Subcutaneous adipose tissue (tissue), 4 donors: ENCODE data around the gene C10orf62. TPM values are rescaled to one million over a fixed set of nuclear protein-coding genes. Genes with fewer than 3 reads are reported as not detected.

ENCODE experiments used
- CTCF ChIP-seq: fragments of 450-650 bp; IDR thresholded peaks from one replicate; pipeline ENCODE4 v1.5.1; 2016; ENCODE audit warnings: low read depth, mild to moderate bottlenecking, control low read depth, antibody characterized with exemption, moderate library complexity
- total RNA-seq, 4 donors: library from RNA; depleted of rRNA; stranded (reverse); fragments of >200 nt; gene quantifications; one replicate each; pipeline ENCODE4 v1.1.0, GENCODE V29; 2016

C10orf62 gene
- total RNA-seq, 4 donors from 2014 or later: 0.44 to 0.94 TPM; not detected in 2

DNA sequence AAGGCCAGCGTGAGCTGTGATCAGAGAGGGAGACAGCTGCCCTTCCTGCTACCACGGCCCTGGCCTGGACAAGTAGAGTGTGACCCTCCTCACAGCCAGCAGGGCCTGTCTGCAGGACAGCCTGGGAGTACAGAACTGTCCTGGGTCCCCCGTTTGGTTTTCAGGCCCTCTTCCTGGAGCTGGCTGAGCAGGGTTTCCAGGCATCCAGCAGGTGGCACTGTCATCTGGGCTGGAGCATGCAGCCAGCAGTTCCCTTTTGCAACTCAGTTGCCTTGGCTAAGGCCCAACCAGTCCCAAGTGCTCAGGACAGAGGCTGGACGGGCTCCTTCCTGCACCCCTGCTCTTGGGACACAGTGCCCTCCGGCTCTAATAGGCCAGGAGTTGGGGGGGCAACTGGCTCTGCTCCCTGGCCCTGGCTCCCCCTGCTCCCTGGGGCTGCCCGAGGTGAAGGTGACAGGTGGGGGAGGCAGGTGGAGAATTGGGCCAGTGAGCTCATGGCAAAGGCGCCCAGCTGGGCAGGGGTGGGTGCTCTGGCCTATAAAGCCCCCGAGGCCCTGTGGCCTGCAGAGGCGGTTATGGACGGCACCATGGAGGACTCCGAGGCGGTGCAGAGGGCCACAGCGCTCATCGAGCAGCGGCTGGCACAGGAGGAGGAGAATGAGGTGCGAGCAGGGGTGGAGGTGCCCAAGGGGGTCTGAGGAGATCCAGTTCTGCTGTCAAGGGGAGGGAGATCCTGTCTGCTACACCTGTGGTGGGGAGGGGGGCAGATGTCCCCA, 17.1 kb upstream of the C10orf62 start, which contains the start of gene ANKRD2:
Gene ANKRD2 (plus strand): TSS at position 566 of the 776 bp plus-strand sequence. CDS start 10 bp downstream, at position 576.
- TF ChIP-seq CTCF: no peak

DNA sequence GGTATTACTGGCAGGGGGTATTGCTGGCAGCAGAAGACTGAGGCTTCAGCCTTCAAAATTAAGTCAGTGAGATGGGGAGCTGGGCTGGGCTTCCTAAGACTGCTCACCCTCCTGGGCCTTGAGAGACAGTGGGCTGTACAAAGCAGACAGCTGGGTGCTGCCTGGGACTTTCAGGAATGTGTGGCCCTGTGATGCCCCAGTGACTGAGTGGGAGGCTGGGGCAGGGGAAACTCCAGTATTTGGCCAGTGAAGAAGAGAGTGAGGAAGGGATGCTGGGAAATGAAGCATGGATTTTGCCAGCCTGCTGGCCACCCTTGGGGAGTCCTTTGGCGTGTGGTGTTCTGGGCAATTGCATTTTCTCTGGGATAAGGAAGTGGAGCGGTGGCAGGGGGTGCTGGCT, 16.5 kb upstream of the C10orf62 start:
- no peak for TF ChIP-seq CTCF

GRCh38 chr10:97573672-97574071, 15.8 kb upstream of the C10orf62 start:
- no peak for TF ChIP-seq CTCF

- no peak for TF ChIP-seq CTCF
These were observed 15.0 kb upstream of the C10orf62 start for GRCh38 chr10:97574374-97575126.

DNA sequence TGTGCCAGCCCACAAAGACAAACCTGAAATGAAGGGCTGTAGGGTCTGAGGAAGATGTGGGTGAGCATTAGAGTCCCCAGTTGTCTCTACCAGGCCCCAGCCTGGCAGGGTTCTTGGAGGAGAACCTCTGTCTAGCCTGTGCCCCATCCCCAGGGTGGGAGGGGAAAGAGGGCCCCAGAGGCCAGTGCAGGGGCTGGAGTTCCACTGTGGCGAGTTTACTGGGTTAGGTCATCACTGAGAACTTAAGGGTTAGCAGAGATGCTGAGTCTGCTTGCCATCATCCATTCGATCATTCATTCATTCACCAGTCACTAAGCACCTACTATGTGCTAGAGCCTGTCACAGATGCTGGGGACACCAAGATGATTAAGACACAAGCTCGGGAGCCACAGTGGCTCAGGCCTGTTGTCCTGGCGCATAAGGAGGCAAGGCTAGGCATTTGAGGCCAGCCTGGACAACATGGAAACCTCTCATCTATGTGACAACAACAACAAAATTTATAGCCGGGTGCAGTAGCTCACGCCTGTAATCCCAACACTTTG, 14.3 kb upstream of the C10orf62 start:
- TF ChIP-seq CTCF: no peak

DNA sequence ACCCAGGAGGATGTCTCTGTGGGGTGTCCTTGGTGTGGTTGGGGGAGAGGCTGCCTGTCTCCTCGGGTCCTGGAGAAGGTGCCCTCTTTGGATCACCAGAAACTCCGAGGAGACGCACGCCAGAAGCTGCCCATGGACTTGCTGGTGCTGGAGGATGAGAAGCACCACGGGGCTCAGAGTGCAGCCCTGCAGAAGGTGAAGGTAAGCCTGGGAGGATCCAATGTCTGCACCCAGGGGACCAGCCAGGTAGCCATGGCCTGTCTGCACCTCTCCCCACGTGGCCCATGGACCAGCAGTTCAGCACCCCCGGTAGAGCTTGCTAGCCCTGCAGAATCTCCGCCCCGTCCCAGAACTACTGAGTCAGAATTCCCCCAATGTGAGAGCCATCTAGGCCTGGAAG, 11.8 kb upstream of the C10orf62 start:
- no peak for TF ChIP-seq CTCF
